OCI-LY3 (cell line): ENCODE results near the gene KDM4B.

Experiments
- H2AFZ ChIP-seq: fragments of 200-600, 300-600 bp; shearing (Covaris generic); 2 replicates; pipeline ENCODE4 v1.6.0; 2014; ENCODE audit warnings: antibody characterized with exemption, low read depth, low read length
- H3K27ac ChIP-seq: fragments of 200-600, 300-600 bp; sonication (generic); 2 replicates; pipeline ENCODE4 v1.5.1; 2014; ENCODE audit warnings: mild to moderate bottlenecking, low read length, moderate library complexity, mixed read lengths
- H3K27me3 ChIP-seq: fragments of 200-600, 300-600 bp; sonication (generic); 2 replicates; pipeline ENCODE4 v1.6.1; 2014; ENCODE audit warnings: low read depth, low read length, mixed read lengths
- H3K36me3 ChIP-seq: fragments of 200-600, 300-600 bp; sonication (generic); replicated peaks from 2 replicates; pipeline ENCODE3; 2014; ENCODE audit warnings: low read depth, low read length, mixed read lengths
- H3K4me1 ChIP-seq: fragments of 300-600, 200-600 bp; sonication (generic); 2 replicates; pipeline ENCODE4 v1.6.1; 2014; ENCODE audit warnings: low read length, mixed read lengths
- H3K4me2 ChIP-seq: fragments of 200-600, 300-600 bp; sonication (generic); 2 replicates; pipeline ENCODE4 v1.6.1; 2014; ENCODE audit warnings: low read length, mixed read lengths
- H3K4me3 ChIP-seq: fragments of 300-600, 200-600 bp; sonication (generic); 2 replicates; pipeline ENCODE4 v1.5.1; 2014; ENCODE audit warnings: antibody characterized with exemption, mild to moderate bottlenecking, low read length, moderate library complexity
- H3K79me2 ChIP-seq: fragments of 300-600, 200-600 bp; shearing (Covaris generic); 2 replicates; pipeline ENCODE4 v1.6.1; 2014; ENCODE audit warnings: mild to moderate bottlenecking, low read length, mixed read lengths
- H3K9ac ChIP-seq: fragments of 300-600, 200-600 bp; shearing (Covaris generic); 2 replicates; pipeline ENCODE4 v1.6.0; 2014; ENCODE audit warnings: mild to moderate bottlenecking, low read length, moderate library complexity
- H3K9me3 ChIP-seq: fragments of 200-600, 300-600 bp; shearing (Covaris generic); 2 replicates; pipeline ENCODE4 v1.6.1; 2014; ENCODE audit warnings: low read length, mixed read lengths; ENCODE audit not compliant: insufficient read depth
- H4K20me1 ChIP-seq: fragments of 200-600, 300-600 bp; sonication (generic); 2 replicates; pipeline ENCODE4 v1.6.1; 2016; ENCODE audit warnings: low read length, mixed read lengths; ENCODE audit not compliant: insufficient read depth
- CTCF ChIP-seq: fragments of 200-600, 300-600 bp; sonication (generic); IDR thresholded peaks from 2 replicates; pipeline ENCODE4 v1.5.1; 2014; ENCODE audit warnings: antibody characterized with exemption, low read length, low read depth
- EZH2phosphoT487 ChIP-seq: fragments of 200-600 bp; shearing (Covaris generic); IDR thresholded peaks from 2 replicates; pipeline ENCODE4 v1.6.1; 2018; ENCODE audit warnings: antibody characterized with exemption, mixed run types, low read depth

The KDM4B gene

GRCh38 chr19:5181329-5181728 is 212.4 kb downstream of the KDM4B start:
- Histone ChIP-seq H3K4me2 (no peak overlapping the region), H3K4me1 (peaks cover 8% of the 10 kb centered on the region), H3K9me3 (no peaks in the 10 kb centered on the region), H3K27me3 (no peaks in the 10 kb centered on the region), H2AFZ (no peak overlapping the region), H3K4me3 (no peak overlapping the region), H3K9ac (no peak overlapping the region), H3K27ac (no peak overlapping the region), H3K79me2 (no peaks in the 10 kb centered on the region), H3K36me3 (no peaks in the 10 kb centered on the region), H4K20me1 (no peaks in the 10 kb centered on the region)
- TF ChIP-seq EZH2phosphoT487 (no peak), CTCF (no peak)

DNA sequence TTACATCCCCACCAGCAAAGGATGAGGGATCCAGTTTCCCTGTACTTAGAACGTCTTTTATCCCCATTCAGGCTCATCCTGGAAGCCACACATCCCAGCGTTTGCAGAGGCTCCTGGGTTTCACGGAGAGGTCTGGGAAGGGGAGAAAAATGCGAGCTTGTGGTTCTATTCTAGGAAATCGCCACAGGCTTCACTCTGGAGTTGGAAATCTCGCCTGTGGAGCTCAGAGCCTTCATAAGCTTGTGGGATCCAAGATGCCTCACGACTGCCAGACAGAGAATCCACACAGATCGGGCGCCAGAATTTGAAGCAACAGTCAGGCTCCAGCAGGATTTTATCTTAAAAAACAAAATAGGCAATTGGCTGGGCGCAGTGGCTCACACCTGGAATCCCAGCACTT is 213.8 kb downstream of the KDM4B start:
- no peaks in the 10 kb centered on the region for H3K79me2 ChIP-seq
- H4K20me1 ChIP-seq, result no peaks in the 10 kb centered on the region
- H2AFZ ChIP-seq, result no peak overlapping the region
- H3K36me3 ChIP-seq, result no peaks in the 10 kb centered on the region
- no peak overlapping the region for H3K27ac ChIP-seq
- H3K4me2 ChIP-seq, result no peak overlapping the region
- H3K27me3 ChIP-seq, result no peaks in the 10 kb centered on the region
- H3K4me3 ChIP-seq, result no peak overlapping the region
- no peak overlapping the region for H3K9ac ChIP-seq
- H3K4me1 ChIP-seq, result no peaks in the 10 kb centered on the region
- no peaks in the 10 kb centered on the region for H3K9me3 ChIP-seq
- TF ChIP-seq CTCF (no peak), EZH2phosphoT487 (no peak)

GRCh38 chr19:5183616-5184015 is 214.7 kb downstream of the KDM4B start:
- H3K27me3 ChIP-seq, result no peaks in the 10 kb centered on the region
- TF ChIP-seq EZH2phosphoT487, result no peak
- no peak for TF ChIP-seq CTCF
- H3K27ac ChIP-seq, result no peak overlapping the region
- no peak overlapping the region for H2AFZ ChIP-seq
- no peaks in the 10 kb centered on the region for H3K4me1 ChIP-seq
- no peaks in the 10 kb centered on the region for H4K20me1 ChIP-seq
- no peak overlapping the region for H3K9ac ChIP-seq
- no peaks in the 10 kb centered on the region for H3K79me2 ChIP-seq
- H3K9me3 ChIP-seq, result no peaks in the 10 kb centered on the region
- no peak overlapping the region for H3K4me3 ChIP-seq
- H3K36me3 ChIP-seq, result no peaks in the 10 kb centered on the region
- H3K4me2 ChIP-seq, result no peak overlapping the region

- Histone ChIP-seq H3K27ac (no peak overlapping the region), H3K4me2 (no peak overlapping the region), H3K9me3 (no peaks in the 10 kb centered on the region), H3K36me3 (no peaks in the 10 kb centered on the region), H4K20me1 (no peaks in the 10 kb centered on the region), H3K9ac (no peak overlapping the region), H3K79me2 (no peaks in the 10 kb centered on the region), H3K27me3 (no peaks in the 10 kb centered on the region), H2AFZ (no peak overlapping the region), H3K4me1 (no peaks in the 10 kb centered on the region), H3K4me3 (no peak overlapping the region)
- no peak for TF ChIP-seq CTCF
- no peak for TF ChIP-seq EZH2phosphoT487
Measured at GRCh38 chr19:5184930-5185329, 216.0 kb downstream of the KDM4B start.
